Upper lobe of right lung (tissue), 1 donor: ENCODE data around the gene MED25. TPM values are rescaled to one million over a fixed set of nuclear protein-coding genes. Genes with fewer than 3 reads are reported as not detected.

Experiments used
- ATAC-seq: fragments of 200-7000 bp; cut with Tn5 transposase; one replicate; pipeline ENCODE4 v1.9.1; 2020; ENCODE audit warnings: mild to moderate bottlenecking, moderate library complexity
- DNase-seq: peaks from one replicate; pipeline ENCODE4 v3.0.0-alpha.2; 2020
- H3K27ac ChIP-seq: fragments of 200-600 bp; one replicate; pipeline ENCODE4 v1.8.0; 2022
- H3K27me3 ChIP-seq: fragments of 200-600 bp; one replicate; pipeline ENCODE4 v1.8.0; 2022; ENCODE audit warnings: mild to moderate bottlenecking
- H3K36me3 ChIP-seq: fragments of 200-600 bp; one replicate; pipeline ENCODE4 v1.8.0; 2022
- H3K4me1 ChIP-seq: fragments of 200-600 bp; one replicate; pipeline ENCODE4 v1.8.0; 2022
- H3K4me3 ChIP-seq: fragments of 200-600 bp; one replicate; pipeline ENCODE4 v1.8.0; 2022; ENCODE audit warnings: mild to moderate bottlenecking
- H3K9me3 ChIP-seq: fragments of 200-600 bp; one replicate; pipeline ENCODE4 v1.8.0; 2022
- CTCF ChIP-seq: fragments of 200-600 bp; IDR thresholded peaks from one replicate; pipeline ENCODE4 v1.8.0; 2022; ENCODE audit warnings: antibody characterized with exemption
- intact Hi-C: fragments of 100-400 bp; cut with DNase I; formaldehyde crosslinking; loops from one replicate; pipeline ENCODE4 v1.11.0; 2022
- total RNA-seq: library from RNA; stranded (reverse); fragmentation: NEBNext Ultra II Directional; extraction: Animal tissue kit (Norgen Biotek cat#: 25700); gene quantifications from one replicate; pipeline ENCODE4 v1.2.1, GENCODE V29; 2021
- donor health status: DM: no; HTN: yes; CAD: no; lungs with severe emphysema.

The MED25 gene
- total RNA-seq, 1 donor from 2014 or later: 45.9 TPM

- Histone ChIP-seq H3K9me3 (no peaks in the 10 kb centered on the region), H3K27me3 (no peaks in the 10 kb centered on the region), H3K4me3 (no peak overlapping the region), H3K36me3 (no peaks in the 10 kb centered on the region), H3K27ac (no peak overlapping the region), H3K4me1 (no peaks in the 10 kb centered on the region)
- DNase-seq (no peak), ATAC-seq (no peak)
- intact Hi-C loops: no loop called here
- TF ChIP-seq CTCF: no peak
Observed at GRCh38 chr19:49774969-49775368, 43.1 kb upstream of the MED25 start.

GRCh38 chr19:49775742-49776370 lies 42.2 kb upstream of the MED25 start:
- Histone ChIP-seq H3K9me3 (no peaks in the 10 kb centered on the region), H3K27ac (no peak overlapping the region), H3K4me1 (no peaks in the 10 kb centered on the region), H3K27me3 (no peaks in the 10 kb centered on the region), H3K4me3 (no peak overlapping the region), H3K36me3 (no peaks in the 10 kb centered on the region)
- no peak for TF ChIP-seq CTCF
- no peak for ATAC-seq
- no peak for DNase-seq
- intact Hi-C loops: no loop called here

DNA sequence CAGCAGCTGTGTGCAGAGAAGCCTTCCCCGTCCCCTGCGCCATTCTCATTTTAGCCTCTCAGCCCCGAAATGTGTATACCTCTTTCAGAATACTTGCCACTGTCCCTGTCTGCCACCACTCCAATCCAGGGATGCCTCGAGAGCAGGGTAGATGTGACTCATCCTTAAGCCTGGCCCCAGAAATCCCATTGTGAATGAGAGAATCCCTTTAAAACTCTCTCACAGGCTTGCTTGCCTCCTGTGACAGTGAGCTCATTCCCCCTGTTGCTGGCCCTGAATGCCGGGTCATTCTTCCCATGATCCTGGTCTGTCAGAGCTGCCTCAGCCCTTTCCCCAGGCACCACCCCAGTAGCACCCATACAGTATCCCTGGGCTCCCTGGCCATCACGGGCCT lies 41.7 kb upstream of the MED25 start:
- intact Hi-C loops: no loop called here
- Histone ChIP-seq H3K36me3 (no peaks in the 10 kb centered on the region), H3K27me3 (no peaks in the 10 kb centered on the region), H3K9me3 (no peaks in the 10 kb centered on the region), H3K4me3 (no peak overlapping the region), H3K27ac (no peak overlapping the region), H3K4me1 (no peaks in the 10 kb centered on the region)
- ATAC-seq (no peak), DNase-seq (no peak)
- no peak for TF ChIP-seq CTCF

GRCh38 chr19:49779731-49780555 lies 38.1 kb upstream of the MED25 start:
- DNase-seq: no peak
- Histone ChIP-seq H3K36me3 (peaks cover 26% of the 10 kb centered on the region), H3K9me3 (no peaks in the 10 kb centered on the region), H3K27me3 (no peaks in the 10 kb centered on the region), H3K4me1 (no peaks in the 10 kb centered on the region), H3K4me3 (no peak overlapping the region), H3K27ac (no peak overlapping the region)
- no peak for TF ChIP-seq CTCF
- intact Hi-C loops: no loop called here
- peak; percentile 52 for ATAC-seq

DNA sequence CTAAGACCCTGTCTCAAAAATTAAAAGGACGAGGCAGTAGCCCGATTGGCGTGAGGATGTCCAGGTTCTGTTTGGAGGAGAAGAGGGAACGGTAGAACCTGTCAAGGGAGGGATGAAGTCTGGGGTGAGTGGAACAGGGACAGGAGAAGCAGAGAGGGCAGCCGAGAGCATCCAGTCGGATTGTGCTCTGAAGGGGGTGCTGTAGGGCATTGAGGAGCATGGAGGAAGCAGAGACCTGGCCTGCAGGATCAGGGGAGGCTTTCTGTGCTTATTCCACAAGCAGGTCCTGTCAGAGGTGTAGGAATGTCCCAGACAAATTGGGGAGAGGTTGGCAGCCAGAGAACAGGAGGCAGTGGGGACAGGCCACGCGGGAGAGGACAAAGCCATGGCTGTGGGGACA lies 37.2 kb upstream of the MED25 start:
- Histone ChIP-seq H3K4me1 (no peaks in the 10 kb centered on the region), H3K4me3 (no peak overlapping the region), H3K36me3 (peaks cover 35% of the 10 kb centered on the region), H3K27me3 (no peaks in the 10 kb centered on the region), H3K9me3 (no peaks in the 10 kb centered on the region), H3K27ac (no peak overlapping the region)
- ATAC-seq: no peak
- intact Hi-C loops: no loop called here
- no peak for TF ChIP-seq CTCF
- no peak for DNase-seq
